Esophagus squamous epithelium (tissue), 5 donors: Measurements from ENCODE around the gene LRRC34. TPM values are rescaled to one million over a fixed set of nuclear protein-coding genes. Genes with fewer than 3 reads are reported as not detected.

Experiments used
- DNase-seq: peaks from one replicate; lab custom pipeline; 2025; lab: John Stamatoyannopoulos, UW
- H3K27ac ChIP-seq, 4 donors: fragments of 200-600 bp; sonication (generic); one replicate each; pipeline ENCODE4 v1.5.1; 2016 to 2019; ENCODE audit warnings: mild to moderate bottlenecking in 1 of 4
- H3K27me3 ChIP-seq, 4 donors: fragments of 200-600 bp; sonication (generic); 1 replicate in 3 of 4; 2 replicates in 1 of 4; pipeline versions ENCODE4 v1.5.1 to v1.6.0; 2017 to 2021; ENCODE audit warnings: antibody characterized with exemption in 1 of 4
- H3K36me3 ChIP-seq, 3 donors: fragments of 200-600 bp; sonication (generic); one replicate each; pipeline ENCODE4 v1.5.1; 2016 to 2019
- H3K4me1 ChIP-seq, 3 donors: fragments of 200-600 bp; sonication (generic); one replicate each; pipeline ENCODE4 v1.5.1; 2017 to 2019
- H3K4me3 ChIP-seq, 4 donors: fragments of 200-600 bp; sonication (generic); 1 replicate in 3 of 4; 2 replicates in 1 of 4; pipeline ENCODE4 v1.5.1; 2016 to 2019; ENCODE audit warnings: mild to moderate bottlenecking in 2 of 4, moderate library complexity in 1 of 4
- H3K9me3 ChIP-seq, 3 donors: fragments of 200-600 bp; sonication (generic); one replicate each; pipeline ENCODE4 v1.5.1; 2016 to 2019
- CTCF ChIP-seq, 6 experiments: fragments of 450-650 bp in 4 of 6; fragments of 200-600 bp in 2 of 6; sonication (generic) in 2 of 6; IDR thresholded peaks; one replicate each; pipeline ENCODE4 v1.5.1; 2016 to 2019; ENCODE audit warnings: antibody characterized with exemption in 6 of 6, mild to moderate bottlenecking in 4 of 6, moderate library complexity in 4 of 6
- POLR2A ChIP-seq, 4 donors: fragments of 450-650 bp; IDR thresholded peaks; one replicate each; pipeline ENCODE4 v1.6.1; 2017; ENCODE audit warnings: antibody characterized with exemption in 4 of 4, mild to moderate bottlenecking in 4 of 4, moderate library complexity in 3 of 4
- WGBS, 2 donors: methylation state at CpG; one replicate each; pipeline ENCODE4 v1.1.5; 2018; 5-methylcytosine and 5-hydroxymethylcytosine counted together
- intact Hi-C: fragments of 100-400 bp; cut with DNase I; formaldehyde crosslinking; loops from one replicate; pipeline ENCODE4 v1.15.0; 2022
- total RNA-seq, 4 donors: library from RNA; depleted of rRNA; stranded (reverse); fragments of >200 nt; gene quantifications; one replicate each; pipeline ENCODE4 v1.1.0, GENCODE V29; 2016
- donor health status: DM: yes; HTN: yes; CAD: no.

The LRRC34 gene
- total RNA-seq, 4 donors from 2014 or later = 0.35 to 1.3 TPM; not detected in 2

GRCh38 chr3:169827712-169828111, 15.0 kb upstream of the LRRC34 start:
- Histone ChIP-seq H3K27me3 (peaks cover 0 to under 1% (median 0%) of the 10 kb centered on the region in 4 donors), H3K4me1 (no peaks in the 10 kb centered on the region), H3K36me3 (no peaks in the 10 kb centered on the region), H3K9me3 (no peaks in the 10 kb centered on the region), H3K27ac (no peak overlapping the region), H3K4me3 (no peak overlapping the region)
- DNase-seq = no peak
- TF ChIP-seq CTCF (IDR thresholded peaks at IDR 0.05) (no peak), POLR2A (IDR thresholded peaks at IDR 0.05) (no peak)
- intact Hi-C loops = no loop called here
- 87 to 89% methylated on average over 4 of the region's 4 CpGs for WGBS, 2 donors

DNA sequence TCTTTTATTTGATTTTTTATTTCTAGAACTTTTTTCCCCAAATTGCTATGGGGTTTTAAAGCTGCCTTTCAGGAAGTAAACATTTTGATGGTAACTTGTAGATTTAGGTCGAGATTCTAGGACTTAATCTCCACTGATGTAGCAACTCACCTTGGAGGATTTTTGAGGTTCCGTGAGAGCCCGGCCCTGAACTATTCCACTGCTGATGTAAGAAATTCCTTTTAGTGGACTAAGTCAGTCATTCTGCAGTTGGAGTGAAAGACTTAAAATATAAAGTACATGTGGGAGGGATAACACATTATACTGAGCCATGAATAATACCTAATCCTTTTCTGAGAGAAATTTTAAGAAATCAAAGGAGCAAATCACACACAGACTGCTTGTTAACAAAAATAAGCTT, 12.6 kb upstream of the LRRC34 start:
- H3K4me3 ChIP-seq = no peak overlapping the region
- H3K36me3 ChIP-seq = no peaks in the 10 kb centered on the region
- TF ChIP-seq POLR2A (IDR thresholded peaks at IDR 0.05) (no peak), CTCF (IDR thresholded peaks at IDR 0.05) (no peak)
- WGBS, 2 donors = 72 to 79% methylated on average over 3 of the region's 3 CpGs
- intact Hi-C loops = no loop called here
- no peak for DNase-seq
- H3K4me1 ChIP-seq = no peaks in the 10 kb centered on the region
- peaks cover 0 to 10% (median 0%) of the 10 kb centered on the region in 4 donors for H3K27me3 ChIP-seq
- no peaks in the 10 kb centered on the region for H3K9me3 ChIP-seq
- H3K27ac ChIP-seq = no peak overlapping the region

DNA sequence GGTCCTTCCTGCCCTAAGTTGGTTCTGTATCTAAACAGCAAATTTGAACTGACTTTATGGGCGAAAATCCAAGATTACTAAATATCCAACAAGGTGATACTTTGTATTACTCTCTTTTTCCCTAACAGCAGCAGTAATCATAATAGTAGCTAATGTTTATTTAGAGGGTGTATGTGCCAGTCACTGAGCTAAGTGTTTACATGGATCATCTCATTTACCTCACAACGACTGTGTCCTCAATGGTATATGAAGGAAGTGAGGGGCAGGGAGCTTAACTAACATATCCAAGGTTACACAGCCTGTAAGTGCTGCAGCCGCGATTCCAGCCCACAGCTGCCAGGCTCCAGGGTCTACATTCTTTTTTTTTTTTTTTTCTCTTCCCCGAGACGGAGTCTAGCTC, 10.3 kb upstream of the LRRC34 start:
- H3K27me3 ChIP-seq = peaks cover 0 to 12% (median 0%) of the 10 kb centered on the region in 4 donors
- no peaks in the 10 kb centered on the region for H3K4me1 ChIP-seq
- DNase-seq = no peak
- no peaks in the 10 kb centered on the region for H3K36me3 ChIP-seq
- no peak overlapping the region for H3K27ac ChIP-seq
- TF ChIP-seq POLR2A (IDR thresholded peaks at IDR 0.05) (no peak), CTCF (IDR thresholded peaks at IDR 0.05) (no peak)
- WGBS, 2 donors = 68 to 69% methylated on average over 6 of the region's 6 CpGs
- H3K4me3 ChIP-seq = no peak overlapping the region
- intact Hi-C loops = no loop called here
- no peaks in the 10 kb centered on the region for H3K9me3 ChIP-seq

DNA sequence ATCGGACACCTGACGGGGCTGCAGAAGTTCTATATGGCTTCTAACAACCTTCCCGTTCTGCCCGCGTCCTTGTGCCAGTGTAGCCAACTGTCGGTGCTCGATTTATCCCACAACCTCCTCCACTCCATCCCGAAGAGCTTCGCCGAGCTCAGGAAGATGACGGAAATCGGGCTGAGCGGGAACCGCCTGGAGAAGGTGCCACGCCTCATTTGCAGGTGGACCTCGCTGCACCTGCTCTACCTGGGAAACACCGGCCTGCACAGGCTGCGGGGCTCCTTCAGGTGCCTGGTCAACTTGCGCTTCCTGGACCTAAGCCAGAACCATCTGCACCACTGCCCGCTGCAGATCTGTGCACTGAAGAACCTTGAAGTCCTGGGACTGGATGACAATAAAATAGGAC, 9.8 kb upstream of the LRRC34 start:
- H3K27me3 ChIP-seq = peaks cover 0 to 15% (median 0%) of the 10 kb centered on the region in 4 donors

DNA sequence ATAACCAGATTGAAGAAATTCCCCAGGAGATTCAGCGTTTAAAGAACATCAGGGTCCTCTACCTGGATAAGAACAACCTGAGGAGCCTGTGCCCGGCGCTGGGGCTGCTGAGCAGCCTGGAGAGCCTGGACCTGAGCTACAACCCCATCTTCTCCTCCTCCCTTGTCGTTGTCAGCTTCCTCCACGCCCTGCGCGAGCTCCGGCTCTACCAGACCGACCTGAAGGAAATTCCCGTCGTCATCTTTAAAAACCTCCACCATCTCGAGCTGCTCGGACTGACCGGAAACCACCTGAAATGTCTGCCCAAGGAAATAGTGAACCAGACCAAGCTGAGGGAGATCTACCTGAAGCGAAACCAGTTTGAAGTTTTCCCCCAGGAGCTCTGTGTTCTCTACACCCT, 9.4 kb upstream of the LRRC34 start:
- DNase-seq = no peak
- no peaks in the 10 kb centered on the region for H3K4me1 ChIP-seq
- H3K36me3 ChIP-seq = no peaks in the 10 kb centered on the region
- no peak overlapping the region for H3K27ac ChIP-seq
- TF ChIP-seq CTCF (IDR thresholded peaks at IDR 0.05) (no peak), POLR2A (IDR thresholded peaks at IDR 0.05) (no peak)
- H3K27me3 ChIP-seq = peaks cover 0 to 15% (median 0%) of the 10 kb centered on the region in 4 donors
- WGBS, 2 donors = 92 to 94% methylated on average over 15 of the region's 15 CpGs
- no peaks in the 10 kb centered on the region for H3K9me3 ChIP-seq
- intact Hi-C loops = no loop called here
- H3K4me3 ChIP-seq = no peak overlapping the region

More for the DNA sequence above, 9.8 kb upstream of the LRRC34 start:
- Histone ChIP-seq H3K27ac (no peak overlapping the region), H3K36me3 (no peaks in the 10 kb centered on the region), H3K4me1 (no peaks in the 10 kb centered on the region), H3K9me3 (no peaks in the 10 kb centered on the region), H3K4me3 (no peak overlapping the region)
- WGBS, 2 donors = 92 to 98% methylated on average over 6 to 19 of the region's 20 CpGs
- no peak for DNase-seq
- TF ChIP-seq POLR2A (IDR thresholded peaks at IDR 0.05) (no peak), CTCF (IDR thresholded peaks at IDR 0.05) (no peak)
- intact Hi-C loops = no loop called here
